IPS DF 6.9 (cell line): ENCODE results near the gene GIMAP8.
"Not testable (repeated sequence)": the region's sequence is repeated elsewhere in the genome, so short reads cannot be mapped to it uniquely, and the experiment has no call there.

ENCODE experiments used
- DNase-seq: peaks from one replicate; pipeline ENCODE4 v3.0.0-alpha.2; 2013; ENCODE audit warnings: low read depth, low spot score
- H3K27ac ChIP-seq: one replicate; pipeline ENCODE4 v1.5.1; 2013; ENCODE audit warnings: low read length, control low read depth
- H3K27me3 ChIP-seq: 2 replicates; pipeline ENCODE4 v1.6.1; 2013; ENCODE audit warnings: mild to moderate bottlenecking, low read length; ENCODE audit not compliant: control insufficient read depth, insufficient read depth
- H3K36me3 ChIP-seq: 2 replicates; pipeline ENCODE4 v1.6.1; 2013; ENCODE audit warnings: low read length; ENCODE audit not compliant: control insufficient read depth, insufficient read depth
- H3K4me1 ChIP-seq: 2 replicates; pipeline ENCODE4 v1.6.1; 2013; ENCODE audit warnings: low read length; ENCODE audit not compliant: control insufficient read depth, insufficient read depth
- H3K4me3 ChIP-seq: 2 replicates; pipeline ENCODE4 v1.5.1; 2013; ENCODE audit warnings: mild to moderate bottlenecking, low read length
- H3K9me3 ChIP-seq: 2 replicates; pipeline ENCODE4 v1.6.1; 2013; ENCODE audit warnings: low read length, inconsistent platforms; ENCODE audit not compliant: control insufficient read depth, insufficient read depth
- WGBS: extraction: QIAGEN DNeasy Blood & Tissue Kit; methylation state at CpG from one replicate; pipeline ENCODE4 v1.1.7; 2013; ENCODE audit warnings: mixed read lengths, missing lambda C conversion rate; ENCODE audit not compliant: insufficient read length, insufficient coverage; 5-methylcytosine and 5-hydroxymethylcytosine counted together

Gene GIMAP8

DNA sequence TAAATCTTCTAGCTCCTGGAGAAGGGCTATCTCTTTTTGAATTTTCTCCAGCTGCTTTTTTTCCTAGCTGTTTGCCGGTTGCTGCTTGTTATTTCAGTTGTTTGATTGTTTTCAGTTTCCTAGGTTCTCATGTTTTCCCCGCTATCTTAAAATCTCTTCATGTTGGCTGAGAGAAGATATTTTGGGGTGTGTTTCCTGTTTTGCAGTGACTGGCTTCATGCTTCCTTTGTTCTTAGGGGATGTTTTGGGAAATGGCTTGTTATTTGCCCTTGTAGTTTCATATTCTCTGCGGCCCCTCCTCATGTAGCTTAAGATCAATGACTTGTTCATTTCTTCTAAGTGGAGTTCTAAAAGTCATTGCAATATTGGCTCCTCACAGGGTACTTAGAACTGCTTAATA, 33.6 kb downstream of the GIMAP8 start:
- not testable (repeated sequence) for H3K9me3 ChIP-seq, DNase-seq, H3K4me1 ChIP-seq, H3K4me3 ChIP-seq, H3K27me3 ChIP-seq, H3K36me3 ChIP-seq, H3K27ac ChIP-seq
- WGBS: no CpG with 5 or more reads among the region's 3 CpGs

DNA sequence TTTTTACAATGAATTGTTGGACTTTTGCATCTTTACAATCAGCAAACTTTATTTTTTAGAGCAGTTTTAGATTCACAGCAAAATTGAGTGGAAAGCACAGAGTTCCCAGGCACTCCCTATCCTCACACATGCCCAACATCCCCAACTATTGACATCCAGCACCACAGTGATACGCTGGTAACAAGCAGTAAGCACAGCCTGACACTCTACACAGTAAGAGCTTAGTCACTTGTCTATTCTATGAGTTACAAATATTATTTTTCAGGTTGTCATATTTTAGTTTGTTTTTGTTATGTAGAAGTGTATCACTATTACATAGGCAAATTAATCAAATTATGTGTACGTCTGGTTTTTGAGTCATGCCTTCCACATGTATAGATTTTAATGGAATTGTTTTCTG, 37.2 kb downstream of the GIMAP8 start:
- no peak for DNase-seq

DNA sequence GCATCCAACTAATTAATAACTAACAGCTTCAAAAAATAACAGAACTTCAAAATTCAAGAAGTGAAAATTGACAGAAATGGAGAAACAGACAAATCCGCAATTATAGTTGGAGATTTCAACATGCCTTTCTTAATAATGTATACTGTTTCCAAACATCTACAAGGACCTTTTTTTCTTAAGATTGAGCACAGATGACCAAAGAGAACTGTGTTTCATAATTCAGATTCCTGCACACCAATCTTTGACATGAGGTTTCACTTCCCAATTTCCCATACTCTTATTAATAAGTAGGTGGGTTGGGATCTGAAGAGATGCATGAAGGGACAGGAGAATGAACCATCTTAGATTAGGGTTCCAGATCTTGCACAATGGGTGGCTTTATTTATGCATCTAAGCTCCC, 39.4 kb downstream of the GIMAP8 start:
- no peak overlapping the region for H3K27ac ChIP-seq
- no peak for DNase-seq
- H3K4me3 ChIP-seq: no peak overlapping the region
- H3K27me3 ChIP-seq: no peaks in the 10 kb centered on the region
- WGBS: no CpG with 5 or more reads among the region's 1 CpG
- no peaks in the 10 kb centered on the region for H3K9me3 ChIP-seq
- H3K4me1 ChIP-seq: no peaks in the 10 kb centered on the region
- H3K36me3 ChIP-seq: no peaks in the 10 kb centered on the region

More for the DNA sequence above, 37.2 kb downstream of the GIMAP8 start:
- no CpG with 5 or more reads among the region's 2 CpGs for WGBS
- no peaks in the 10 kb centered on the region for H3K36me3 ChIP-seq
- H3K9me3 ChIP-seq: no peaks in the 10 kb centered on the region
- H3K27me3 ChIP-seq: no peaks in the 10 kb centered on the region
- H3K4me3 ChIP-seq: no peak overlapping the region
- H3K4me1 ChIP-seq: no peaks in the 10 kb centered on the region
- no peak overlapping the region for H3K27ac ChIP-seq

DNA sequence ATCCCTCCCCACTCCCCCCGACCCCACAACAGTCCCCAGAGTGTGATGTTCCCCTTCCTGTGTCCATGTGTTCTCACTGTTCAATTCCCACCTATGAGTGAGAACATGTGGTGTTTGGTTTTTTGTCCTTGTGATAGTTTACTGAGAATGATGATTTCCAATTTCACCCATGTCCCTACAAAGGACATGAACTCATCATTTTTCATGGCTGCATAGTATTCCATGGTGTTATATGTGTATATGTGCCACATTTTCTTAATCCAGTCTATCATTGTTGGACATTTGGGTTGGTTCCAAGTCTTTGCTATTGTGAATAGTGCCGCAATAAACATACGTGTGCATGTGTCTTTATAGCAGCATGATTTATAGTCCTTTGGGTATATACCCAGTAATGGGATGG, 43.0 kb downstream of the GIMAP8 start:
- not testable (repeated sequence) for H3K27me3 ChIP-seq, DNase-seq, H3K27ac ChIP-seq, H3K4me3 ChIP-seq, H3K36me3 ChIP-seq, H3K9me3 ChIP-seq, H3K4me1 ChIP-seq
- WGBS: no CpG with 5 or more reads among the region's 3 CpGs

DNA sequence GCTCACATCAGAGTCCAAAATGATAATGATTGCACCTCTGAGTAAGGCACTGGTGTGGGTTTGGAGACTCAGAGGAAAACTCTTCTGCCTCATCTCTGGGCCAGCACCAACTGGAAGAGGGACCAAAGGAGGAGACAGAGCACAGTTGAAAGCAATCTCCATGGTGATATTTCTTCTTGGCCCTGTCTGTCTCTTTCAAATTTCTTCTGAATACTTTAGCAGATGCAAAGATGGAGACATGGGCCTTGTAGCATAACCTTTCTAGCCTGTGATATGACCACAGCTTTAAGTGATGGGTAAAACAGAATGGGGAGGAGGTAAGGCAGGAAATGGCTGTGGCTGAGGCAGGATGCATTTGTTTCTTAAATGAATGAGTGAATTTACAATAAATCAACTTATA, 52.1 kb downstream of the GIMAP8 start:
- Histone ChIP-seq H3K27ac (no peak overlapping the region), H3K4me3 (no peak overlapping the region), H3K9me3 (no peaks in the 10 kb centered on the region), H3K36me3 (no peaks in the 10 kb centered on the region), H3K4me1 (no peaks in the 10 kb centered on the region), H3K27me3 (no peaks in the 10 kb centered on the region)
- no peak for DNase-seq

DNA sequence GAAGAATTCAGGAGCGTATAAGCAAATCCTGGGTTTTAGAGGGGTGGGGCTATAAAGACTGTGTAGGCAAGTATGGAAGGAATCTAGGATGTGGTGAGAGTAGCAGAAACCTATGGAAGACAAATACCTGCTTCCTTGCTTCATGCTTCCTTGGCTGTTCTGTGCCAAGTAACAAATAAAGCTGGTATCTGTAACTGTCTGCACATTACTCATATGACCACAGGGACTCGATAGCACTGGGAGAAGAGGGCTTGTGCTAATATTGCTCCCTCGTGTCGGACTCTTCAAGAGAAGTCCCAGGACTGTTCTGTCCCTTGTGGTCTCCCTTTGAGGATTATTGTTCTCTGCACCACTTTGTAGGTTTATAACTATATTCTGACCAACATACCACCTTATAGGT, 52.7 kb downstream of the GIMAP8 start:
- no peak overlapping the region for H3K4me3 ChIP-seq
- no peak for DNase-seq
- no CpG with 5 or more reads among the region's 4 CpGs for WGBS
- no peak overlapping the region for H3K27ac ChIP-seq
- no peaks in the 10 kb centered on the region for H3K27me3 ChIP-seq
- no peaks in the 10 kb centered on the region for H3K9me3 ChIP-seq
- H3K4me1 ChIP-seq: no peaks in the 10 kb centered on the region
- H3K36me3 ChIP-seq: no peaks in the 10 kb centered on the region

DNA sequence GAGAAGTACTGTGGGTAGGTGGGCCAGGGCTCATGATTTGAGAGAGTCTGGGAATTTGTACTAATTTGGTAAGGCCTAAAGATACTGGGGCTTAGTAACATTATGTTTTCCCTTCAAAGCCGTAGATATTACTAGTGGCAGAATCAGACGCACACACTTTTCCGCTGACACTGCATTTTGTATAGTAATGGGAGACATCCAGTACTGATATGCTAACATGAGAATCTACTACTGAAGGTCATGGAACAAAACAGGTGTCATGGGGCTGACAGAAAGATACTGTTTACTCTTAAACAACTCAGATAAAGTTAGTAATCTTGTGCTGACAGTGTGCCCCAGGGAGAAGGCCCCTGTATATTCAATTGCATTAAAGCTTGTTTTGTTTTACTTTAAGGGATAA, 53.2 kb downstream of the GIMAP8 start:
- H3K36me3 ChIP-seq: no peaks in the 10 kb centered on the region
- H3K9me3 ChIP-seq: no peaks in the 10 kb centered on the region
- H3K4me1 ChIP-seq: no peaks in the 10 kb centered on the region
- no peak for DNase-seq
- no peaks in the 10 kb centered on the region for H3K27me3 ChIP-seq
- no CpG with 5 or more reads among the region's 3 CpGs for WGBS
- H3K4me3 ChIP-seq: no peak overlapping the region
- H3K27ac ChIP-seq: no peak overlapping the region

DNA sequence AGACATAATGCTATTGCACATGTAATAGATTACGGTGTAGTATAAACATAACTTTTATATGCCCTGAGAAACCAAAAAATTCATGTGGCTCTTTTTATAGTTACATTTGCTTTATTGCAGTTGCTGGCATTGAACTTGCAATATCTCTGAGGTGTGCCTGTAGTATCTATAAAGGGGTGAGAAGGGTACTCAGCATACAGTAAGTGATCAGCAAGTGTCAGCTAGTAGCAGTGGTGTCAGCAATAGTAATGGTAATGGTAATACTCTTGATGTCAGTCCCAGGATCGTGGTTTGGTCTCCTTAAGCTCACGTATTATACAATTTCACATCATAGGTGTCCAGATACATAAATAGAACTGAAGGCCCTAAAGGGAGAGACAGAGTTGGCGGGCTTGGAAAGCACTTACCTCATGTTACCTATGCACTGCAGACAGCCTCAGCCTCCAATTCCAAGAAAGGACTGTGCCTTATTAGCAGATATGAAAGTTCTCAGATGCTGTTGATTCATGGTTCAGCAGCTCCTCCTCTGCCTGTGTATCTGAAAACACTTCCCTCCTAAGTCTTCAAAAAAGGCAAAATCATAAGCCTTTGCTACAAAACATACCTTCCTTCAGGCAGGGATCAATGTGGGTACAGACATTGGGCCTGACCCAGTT, 57.6 kb downstream of the GIMAP8 start:
- H3K36me3 ChIP-seq: no peaks in the 10 kb centered on the region
- no CpG with 5 or more reads among the region's 4 CpGs for WGBS
- no peak for DNase-seq

DNA sequence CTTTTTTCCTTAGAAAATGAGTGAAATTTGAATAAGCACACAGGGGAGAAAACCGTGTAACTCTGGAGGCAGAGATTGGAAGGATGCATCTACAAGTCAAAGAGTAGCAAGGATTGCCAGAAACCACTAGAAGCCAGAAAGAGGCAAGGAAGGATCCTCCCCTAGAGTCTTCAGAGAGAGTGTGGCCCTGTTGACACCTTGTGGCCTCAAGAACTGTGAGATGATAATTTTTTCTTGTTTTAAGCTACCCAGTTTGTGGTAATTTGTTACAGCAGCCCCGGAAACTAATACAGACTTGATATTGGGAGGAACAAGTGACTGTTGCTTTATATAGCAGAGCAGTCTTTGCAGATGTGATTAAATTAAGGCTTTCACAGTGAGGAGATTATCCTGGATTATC, 60.6 kb downstream of the GIMAP8 start:
- no peak overlapping the region for H3K27ac ChIP-seq
- H3K4me1 ChIP-seq: no peaks in the 10 kb centered on the region
- H3K36me3 ChIP-seq: no peaks in the 10 kb centered on the region
- no CpG with 5 or more reads among the region's 2 CpGs for WGBS
- no peaks in the 10 kb centered on the region for H3K27me3 ChIP-seq
- DNase-seq: no peak
- no peak overlapping the region for H3K4me3 ChIP-seq
- no peaks in the 10 kb centered on the region for H3K9me3 ChIP-seq

More for the DNA sequence above, 57.6 kb downstream of the GIMAP8 start:
- H3K27ac ChIP-seq: no peak overlapping the region
- H3K9me3 ChIP-seq: no peaks in the 10 kb centered on the region
- no peaks in the 10 kb centered on the region for H3K27me3 ChIP-seq
- H3K4me3 ChIP-seq: no peak overlapping the region
- H3K4me1 ChIP-seq: no peaks in the 10 kb centered on the region

DNA sequence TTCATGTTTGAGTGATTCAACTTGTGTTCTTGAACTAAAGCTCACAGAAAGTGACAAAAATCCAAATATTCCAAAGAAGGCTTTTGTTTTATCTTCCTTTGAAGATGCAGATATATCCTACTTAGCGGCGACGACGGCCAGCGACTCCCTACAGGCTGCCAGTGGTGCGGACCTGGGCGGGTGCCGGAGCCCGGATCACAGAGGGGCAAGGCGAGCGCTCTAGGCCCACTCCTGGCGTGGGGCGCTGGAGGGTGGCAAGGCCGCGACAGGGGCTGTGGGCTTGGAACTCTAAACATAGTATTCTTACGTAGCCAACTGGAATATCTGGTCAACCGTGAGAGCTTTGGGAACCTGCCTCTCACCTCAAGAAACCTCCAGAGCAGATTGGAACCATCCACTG, 63.3 kb downstream of the GIMAP8 start:
- no peak overlapping the region for H3K4me3 ChIP-seq
- WGBS: no CpG with 5 or more reads among the region's 17 CpGs
- no peaks in the 10 kb centered on the region for H3K27me3 ChIP-seq
- H3K36me3 ChIP-seq: no peaks in the 10 kb centered on the region
- H3K9me3 ChIP-seq: no peaks in the 10 kb centered on the region
- no peaks in the 10 kb centered on the region for H3K4me1 ChIP-seq
- no peak overlapping the region for H3K27ac ChIP-seq
- DNase-seq: no peak

DNA sequence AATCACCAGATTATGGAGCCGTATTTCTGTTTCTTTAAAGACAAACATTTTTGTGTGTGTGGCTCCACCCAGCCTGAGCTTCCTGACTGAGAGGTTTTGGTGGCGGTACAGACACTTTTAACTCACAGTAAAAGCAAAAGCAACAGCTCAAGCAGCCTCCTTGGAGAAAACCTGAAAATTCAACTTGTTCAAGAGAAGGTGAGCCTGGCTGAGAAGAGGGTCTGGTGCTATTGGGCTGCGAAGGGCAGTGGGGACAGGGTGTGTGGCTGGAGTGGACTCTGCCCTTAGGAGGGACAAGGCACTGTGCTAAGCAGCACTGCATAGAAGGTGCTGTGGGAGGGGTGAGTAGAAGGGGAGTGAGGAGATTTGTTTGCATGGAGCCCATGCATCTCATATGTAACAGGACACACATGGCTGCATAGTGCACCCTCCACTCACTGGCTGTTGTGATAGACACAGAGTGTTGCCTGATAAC, 64.4 kb downstream of the GIMAP8 start, which contains the start of gene GIMAP7:
Gene GIMAP7, plus strand, starts transcription at position 125 of the 475 bp plus-strand sequence. CDS start 5,103 bp downstream, outside the sequence.
- no peak within 1 kb of the TSS for H3K4me3 ChIP-seq
- no peaks in the 10 kb centered on the region for H3K36me3 ChIP-seq
- no peak for DNase-seq
- WGBS: no CpG with 5 or more reads among the region's 3 CpGs
- no peaks in the 10 kb centered on the region for H3K4me1 ChIP-seq
- no peak within 1 kb of the TSS for H3K27ac ChIP-seq
- no peaks in the 10 kb centered on the region for H3K9me3 ChIP-seq
- no peaks in the 10 kb centered on the region for H3K27me3 ChIP-seq
